Measurements from ENCODE around the gene ZNF83.
A peak's percentile ranks its signal among the peaks of the same experiment; 100 is the strongest.
"Not testable (repeated sequence)": the region's sequence is repeated elsewhere in the genome, so short reads cannot be mapped to it uniquely, and the experiment has no call there.

ZNF83 gene

GRCh38 chr19:52637718-52638585 lies at the start of gene ZNF83:
Gene ZNF83, minus strand, starts transcription at chr19:52638355.
- DNase-seq (ENCODE audit: low read depth): peak; percentile 71

GRCh38 chr19:52687684-52688083 lies 49.5 kb upstream of the ZNF83 start:
- no peak for DNase-seq (ENCODE audit: low read depth)

- DNase-seq (ENCODE audit: low read depth): no peak
Measured at GRCh38 chr19:52685811-52686210, 47.7 kb upstream of the ZNF83 start.

- DNase-seq (ENCODE audit: low read depth): not testable (repeated sequence)
Measured at GRCh38 chr19:52681216-52681615, 43.1 kb upstream of the ZNF83 start.

GRCh38 chr19:52679598-52679997 lies 41.4 kb upstream of the ZNF83 start:
- DNase-seq (ENCODE audit: low read depth): no peak

- DNase-seq (ENCODE audit: low read depth): not testable (repeated sequence)
Measured at GRCh38 chr19:52675239-52675638, 37.1 kb upstream of the ZNF83 start.

GRCh38 chr19:52673014-52673413 lies 34.9 kb upstream of the ZNF83 start:
- no peak for DNase-seq (ENCODE audit: low read depth)

- DNase-seq (ENCODE audit: low read depth): no peak
Measured at GRCh38 chr19:52670046-52670445, 31.9 kb upstream of the ZNF83 start.

- DNase-seq (ENCODE audit: low read depth): no peak
Measured at GRCh38 chr19:52669586-52669985, 31.4 kb upstream of the ZNF83 start.

- no peak for DNase-seq (ENCODE audit: low read depth)
Measured at GRCh38 chr19:52667972-52668371, 29.8 kb upstream of the ZNF83 start.

- no peak for DNase-seq (ENCODE audit: low read depth)
Measured at GRCh38 chr19:52666506-52666905, 28.4 kb upstream of the ZNF83 start.

GRCh38 chr19:52665529-52665928 lies 27.4 kb upstream of the ZNF83 start:
- no peak for DNase-seq (ENCODE audit: low read depth)

GRCh38 chr19:52665027-52665426 lies 26.9 kb upstream of the ZNF83 start:
- DNase-seq (ENCODE audit: low read depth): no peak

- DNase-seq (ENCODE audit: low read depth): no peak
Measured at GRCh38 chr19:52664461-52664860, 26.3 kb upstream of the ZNF83 start.

- no peak for DNase-seq (ENCODE audit: low read depth)
Measured at GRCh38 chr19:52662631-52663030, 24.5 kb upstream of the ZNF83 start.

GRCh38 chr19:52660981-52661380 lies 22.8 kb upstream of the ZNF83 start:
- DNase-seq (ENCODE audit: low read depth): no peak

- no peak for DNase-seq (ENCODE audit: low read depth)
Measured at GRCh38 chr19:52659013-52659412, 20.9 kb upstream of the ZNF83 start.

- DNase-seq (ENCODE audit: low read depth): no peak
Measured at GRCh38 chr19:52658595-52658994, 20.4 kb upstream of the ZNF83 start.

GRCh38 chr19:52653161-52653560 lies 15.0 kb upstream of the ZNF83 start:
- DNase-seq (ENCODE audit: low read depth): no peak

- no peak for DNase-seq (ENCODE audit: low read depth)
Measured at GRCh38 chr19:52651956-52652355, 13.8 kb upstream of the ZNF83 start.

- no peak for DNase-seq (ENCODE audit: low read depth)
Measured at GRCh38 chr19:52648336-52649016, 10.3 kb upstream of the ZNF83 start.

- no peak for DNase-seq (ENCODE audit: low read depth)
Measured at GRCh38 chr19:52646571-52647217, 8.5 kb upstream of the ZNF83 start.

GRCh38 chr19:52640916-52641315 lies 2.8 kb upstream of the ZNF83 start:
- DNase-seq (ENCODE audit: low read depth): no peak

Data from stimulated activated CD8-positive, alpha-beta memory T cell treated with anti-CD3 and anti-CD28 coated beads, Interleukin-15, amount 100 ng/mL, for 24 hours (primary cell).